MM.1S (cell line): ENCODE data around the gene TRMT44.

ENCODE experiments used
- DNase-seq: peaks from one replicate; pipeline ENCODE4 v3.0.0-alpha.2; 2015
- H2AFZ ChIP-seq: fragments of 300-600 bp; sonication (generic); 2 replicates; pipeline ENCODE4 v1.6.0; 2016; ENCODE audit warnings: antibody characterized with exemption, low read length
- H3F3A ChIP-seq: fragments of 300-600 bp; sonication (generic); 2 replicates; pipeline ENCODE4 v1.6.1; 2016; ENCODE audit warnings: mild to moderate bottlenecking, antibody characterized with exemption, low read length, moderate library complexity, mixed read lengths; ENCODE audit not compliant: insufficient read depth
- H3K27ac ChIP-seq: fragments of 300-600 bp; sonication (generic); 2 replicates; pipeline ENCODE4 v1.5.1; 2016; ENCODE audit warnings: mild to moderate bottlenecking, low read length
- H3K27me3 ChIP-seq: fragments of 300-600 bp; sonication (generic); replicated peaks from 2 replicates; pipeline ENCODE4 v1.6.0; 2016; ENCODE audit warnings: low read length; ENCODE audit not compliant: insufficient read depth
- H3K36me3 ChIP-seq: fragments of 300-600 bp; sonication (generic); replicated peaks from 2 replicates; pipeline ENCODE4 v1.6.1; 2016; ENCODE audit warnings: mild to moderate bottlenecking, low read length, mixed read lengths; ENCODE audit not compliant: insufficient read depth
- H3K4me1 ChIP-seq: fragments of 300-600 bp; sonication (generic); 2 replicates; pipeline ENCODE4 v1.6.1; 2016; ENCODE audit warnings: low read length, mixed read lengths
- H3K4me2 ChIP-seq: fragments of 300-600 bp; sonication (generic); 2 replicates; pipeline ENCODE4 v1.6.0; 2016; ENCODE audit warnings: low read depth, low read length
- H3K4me3 ChIP-seq: fragments of 300-600 bp; sonication (generic); 2 replicates; pipeline ENCODE4 v1.5.1; 2016; ENCODE audit warnings: low read length, mixed read lengths
- H3K79me2 ChIP-seq: fragments of 300-600 bp; sonication (generic); 2 replicates; pipeline ENCODE4 v1.6.1; 2016; ENCODE audit warnings: mixed run types, low read length, mixed read lengths
- H3K9ac ChIP-seq: fragments of 300-600 bp; sonication (generic); 2 replicates; pipeline ENCODE4 v1.6.1; 2016; ENCODE audit warnings: low read length, mixed read lengths
- H3K9me2 ChIP-seq: fragments of 300-600 bp; sonication (generic); replicated peaks from 2 replicates; pipeline ENCODE4 v1.6.1; 2016; ENCODE audit warnings: mild to moderate bottlenecking, low read length, mixed read lengths; ENCODE audit not compliant: insufficient read depth
- H3K9me3 ChIP-seq: fragments of 300-600 bp; sonication (generic); replicated peaks from 2 replicates; pipeline ENCODE4 v1.6.1; 2016; ENCODE audit warnings: mild to moderate bottlenecking, low read length, mixed read lengths; ENCODE audit not compliant: insufficient read depth
- H4K20me1 ChIP-seq: fragments of 300-600 bp; sonication (generic); 2 replicates; pipeline ENCODE4 v1.6.1; 2016; ENCODE audit warnings: mild to moderate bottlenecking, low read length, moderate library complexity, mixed read lengths; ENCODE audit not compliant: insufficient read depth
- EZH2 ChIP-seq: fragments of 300-600 bp; sonication (generic); optimal IDR thresholded peaks from 2 replicates; pipeline ENCODE3; 2017; ENCODE audit warnings: low read depth, mild to moderate bottlenecking, antibody characterized with exemption, low read length, mixed read lengths
- EZH2phosphoT487 ChIP-seq: fragments of 300-600 bp; sonication (generic); IDR thresholded peaks from 2 replicates; pipeline ENCODE4 v1.6.1; 2018; ENCODE audit warnings: antibody characterized with exemption, low read length
- TF ChIP-seq, protein P1 (sequence below): fragments of 300-600 bp; sonication (generic); IDR thresholded peaks from 2 replicates; pipeline ENCODE4 v1.5.1; 2016; ENCODE audit warnings: antibody characterized with exemption, low read length, mixed read lengths

Gene TRMT44

DNA sequence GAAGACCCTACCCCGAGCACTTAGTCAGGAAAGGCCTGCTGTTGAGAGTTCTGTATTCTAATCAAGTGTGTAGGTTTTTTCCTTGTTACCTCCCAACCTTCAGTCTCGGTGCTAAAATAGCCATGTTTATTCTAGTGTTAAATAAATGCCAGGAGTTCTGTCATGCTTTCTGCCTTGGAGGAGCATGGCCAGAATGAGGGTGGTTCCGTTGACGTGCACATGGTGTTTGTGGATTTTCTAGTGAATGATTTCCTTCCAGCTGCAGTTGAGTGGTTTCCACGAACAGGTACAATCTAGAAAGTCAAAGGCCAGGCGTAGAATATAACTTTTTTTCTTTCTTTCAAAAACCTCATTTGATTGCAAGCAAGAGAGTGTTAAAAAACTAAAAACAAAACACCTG is 21.0 kb downstream of the TRMT44 start:
- no peaks in the 10 kb centered on the region for H3K9me3 ChIP-seq
- H4K20me1 ChIP-seq = no peaks in the 10 kb centered on the region
- H3K9ac ChIP-seq = no peak overlapping the region
- no peak overlapping the region for H2AFZ ChIP-seq
- H3K9me2 ChIP-seq = no peaks in the 10 kb centered on the region
- no peak for TF ChIP-seq EZH2
- TF ChIP-seq, protein P1, sequence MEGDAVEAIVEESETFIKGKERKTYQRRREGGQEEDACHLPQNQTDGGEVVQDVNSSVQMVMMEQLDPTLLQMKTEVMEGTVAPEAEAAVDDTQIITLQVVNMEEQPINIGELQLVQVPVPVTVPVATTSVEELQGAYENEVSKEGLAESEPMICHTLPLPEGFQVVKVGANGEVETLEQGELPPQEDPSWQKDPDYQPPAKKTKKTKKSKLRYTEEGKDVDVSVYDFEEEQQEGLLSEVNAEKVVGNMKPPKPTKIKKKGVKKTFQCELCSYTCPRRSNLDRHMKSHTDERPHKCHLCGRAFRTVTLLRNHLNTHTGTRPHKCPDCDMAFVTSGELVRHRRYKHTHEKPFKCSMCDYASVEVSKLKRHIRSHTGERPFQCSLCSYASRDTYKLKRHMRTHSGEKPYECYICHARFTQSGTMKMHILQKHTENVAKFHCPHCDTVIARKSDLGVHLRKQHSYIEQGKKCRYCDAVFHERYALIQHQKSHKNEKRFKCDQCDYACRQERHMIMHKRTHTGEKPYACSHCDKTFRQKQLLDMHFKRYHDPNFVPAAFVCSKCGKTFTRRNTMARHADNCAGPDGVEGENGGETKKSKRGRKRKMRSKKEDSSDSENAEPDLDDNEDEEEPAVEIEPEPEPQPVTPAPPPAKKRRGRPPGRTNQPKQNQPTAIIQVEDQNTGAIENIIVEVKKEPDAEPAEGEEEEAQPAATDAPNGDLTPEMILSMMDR = no peak
- TF ChIP-seq EZH2phosphoT487 = no peak
- H3K27ac ChIP-seq = no peak overlapping the region
- no peaks in the 10 kb centered on the region for H3K27me3 ChIP-seq
- DNase-seq = no peak
- H3F3A ChIP-seq = no peaks in the 10 kb centered on the region
- H3K4me3 ChIP-seq = no peak overlapping the region
- H3K79me2 ChIP-seq = no peaks in the 10 kb centered on the region
- no peaks in the 10 kb centered on the region for H3K4me1 ChIP-seq
- no peaks in the 10 kb centered on the region for H3K36me3 ChIP-seq
- H3K4me2 ChIP-seq = no peak overlapping the region

DNA sequence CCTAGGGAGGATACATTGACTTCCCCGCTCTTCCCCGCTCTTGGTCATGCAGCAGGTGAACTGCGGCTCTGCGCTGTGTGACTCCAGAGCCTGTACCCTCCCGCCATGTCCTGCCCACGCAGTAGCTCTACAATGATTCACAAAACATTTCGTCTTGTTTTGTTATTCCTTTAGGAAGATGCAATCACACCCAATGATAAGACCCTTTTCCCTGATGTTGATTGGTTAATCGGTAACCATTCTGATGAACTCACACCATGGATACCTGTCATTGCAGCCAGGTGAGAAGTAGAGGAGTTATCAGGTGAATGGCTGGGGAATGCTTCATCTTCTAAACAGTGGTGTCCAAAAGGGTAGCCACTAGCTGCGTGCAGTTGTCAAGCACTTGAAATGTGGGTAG is 23.2 kb downstream of the TRMT44 start:
- no peaks in the 10 kb centered on the region for H4K20me1 ChIP-seq
- no peak overlapping the region for H3K9ac ChIP-seq
- no peaks in the 10 kb centered on the region for H3K9me3 ChIP-seq
- TF ChIP-seq, protein P1 = no peak
- TF ChIP-seq EZH2 (no peak), EZH2phosphoT487 (no peak)
- no peaks in the 10 kb centered on the region for H3K27me3 ChIP-seq
- no peak overlapping the region for H3K27ac ChIP-seq
- H3K4me3 ChIP-seq = no peak overlapping the region
- no peak overlapping the region for H3K4me2 ChIP-seq
- H3K79me2 ChIP-seq = no peaks in the 10 kb centered on the region
- no peaks in the 10 kb centered on the region for H3K36me3 ChIP-seq
- H3F3A ChIP-seq = no peaks in the 10 kb centered on the region
- H3K9me2 ChIP-seq = no peaks in the 10 kb centered on the region
- no peak overlapping the region for H2AFZ ChIP-seq
- DNase-seq = no peak
- no peaks in the 10 kb centered on the region for H3K4me1 ChIP-seq

DNA sequence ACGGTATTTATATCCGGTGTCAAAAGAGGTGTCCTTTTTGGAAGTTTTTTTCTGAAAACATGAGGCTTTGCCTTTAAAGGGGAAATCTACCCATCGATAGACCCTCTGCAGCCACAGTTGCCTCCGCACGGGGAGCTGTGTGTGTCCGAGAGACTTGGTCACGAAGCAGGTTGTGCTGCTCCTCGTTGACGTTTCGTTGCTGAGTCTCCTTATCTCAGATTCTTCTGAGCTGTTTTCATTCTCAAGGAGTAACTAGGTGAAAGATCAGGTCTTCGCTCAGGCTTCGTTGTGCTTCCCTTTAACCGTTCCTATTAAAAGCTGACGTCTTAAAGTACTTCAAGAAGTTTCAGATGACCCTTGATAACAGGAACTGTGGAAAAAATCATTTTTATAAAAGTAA is 23.8 kb downstream of the TRMT44 start:
- no peaks in the 10 kb centered on the region for H3K36me3 ChIP-seq
- no peak overlapping the region for H3K9ac ChIP-seq
- H3F3A ChIP-seq = no peaks in the 10 kb centered on the region
- H2AFZ ChIP-seq = no peak overlapping the region
- H4K20me1 ChIP-seq = no peaks in the 10 kb centered on the region
- no peaks in the 10 kb centered on the region for H3K9me2 ChIP-seq
- no peaks in the 10 kb centered on the region for H3K9me3 ChIP-seq
- H3K4me1 ChIP-seq = no peaks in the 10 kb centered on the region
- H3K27me3 ChIP-seq = no peaks in the 10 kb centered on the region
- H3K4me2 ChIP-seq = no peak overlapping the region
- H3K4me3 ChIP-seq = no peak overlapping the region
- H3K79me2 ChIP-seq = no peaks in the 10 kb centered on the region
- TF ChIP-seq, protein P1 = no peak
- TF ChIP-seq EZH2 = no peak
- no peak for TF ChIP-seq EZH2phosphoT487
- no peak overlapping the region for H3K27ac ChIP-seq
- DNase-seq = no peak
